ENCODE data around the gene DDX4. TPM values are rescaled to one million over a fixed set of nuclear protein-coding genes. Genes with fewer than 3 reads are reported as not detected.

Gene DDX4
- total RNA-seq, 4 donors from 2014 or later, result not detected

GRCh38 chr5:55702598-55703345 lies 35.1 kb upstream of the DDX4 start:
- no peak for ATAC-seq
- Histone ChIP-seq H3K9me3 (no peaks in the 10 kb centered on the region), H3K4me3 (no peak overlapping the region), H3K27ac (no peak overlapping the region), H3K27me3 (no peaks in the 10 kb centered on the region), H3K36me3 (peaks cover 0 to 17% of the 10 kb centered on the region in 2 donors), H3K4me1 (no peaks in the 10 kb centered on the region)
- no peak for TF ChIP-seq EP300 (IDR thresholded peaks at IDR 0.05)
- no peak for TF ChIP-seq CTCF (IDR thresholded peaks at IDR 0.05)
- TF ChIP-seq POLR2A (IDR thresholded peaks at IDR 0.05), result no peak
- TF ChIP-seq POLR2AphosphoS5 (IDR thresholded peaks at IDR 0.05), result no peak
- 17 to 20% methylated on average over 1 of the region's 1 CpG for WGBS, 2 donors (ENCODE audit: low coverage in 1 of 2)

GRCh38 chr5:55706230-55706629 lies 31.6 kb upstream of the DDX4 start:
- no peaks in the 10 kb centered on the region for H3K27me3 ChIP-seq
- ATAC-seq, result no peak
- H3K4me1 ChIP-seq, result peaks cover 0 to 8% (median 3%) of the 10 kb centered on the region in 3 donors
- H3K4me3 ChIP-seq, result no peak overlapping the region
- TF ChIP-seq CTCF (IDR thresholded peaks at IDR 0.05), result no peak
- H3K27ac ChIP-seq, result no peak overlapping the region
- H3K9me3 ChIP-seq, result no peaks in the 10 kb centered on the region
- H3K36me3 ChIP-seq, result peaks cover 0 to 22% of the 10 kb centered on the region in 2 donors

- H3K27ac ChIP-seq, result no peak overlapping the region
- ATAC-seq, result no peak
- H3K9me3 ChIP-seq, result no peaks in the 10 kb centered on the region
- H3K36me3 ChIP-seq, result peaks cover 0 to 14% of the 10 kb centered on the region in 2 donors
- H3K27me3 ChIP-seq, result no peaks in the 10 kb centered on the region
- H3K4me3 ChIP-seq, result no peak overlapping the region
- no peak for TF ChIP-seq CTCF (IDR thresholded peaks at IDR 0.05)
- no peak for TF ChIP-seq POLR2AphosphoS5 (IDR thresholded peaks at IDR 0.05)
- no peak for TF ChIP-seq POLR2A (IDR thresholded peaks at IDR 0.05)
- H3K4me1 ChIP-seq, result peaks cover 0 to 19% (median 6%) of the 10 kb centered on the region in 3 donors
Measured at GRCh38 chr5:55708732-55709131, 29.1 kb upstream of the DDX4 start.

- Histone ChIP-seq H3K36me3 (peaks cover 0 to 10% of the 10 kb centered on the region in 2 donors), H3K4me3 (peak overlapping the region; percentile 78 to 97), H3K4me1 (peaks cover 0 to 19% (median 6%) of the 10 kb centered on the region in 3 donors), H3K9me3 (no peaks in the 10 kb centered on the region), H3K27me3 (no peaks in the 10 kb centered on the region), H3K27ac (peak overlapping the region; percentile 37 to 82 (median 80))
- no peak for TF ChIP-seq CTCF (IDR thresholded peaks at IDR 0.05)
- TF ChIP-seq EP300 (IDR thresholded peaks at IDR 0.05), result no peak
- no peak for TF ChIP-seq POLR2A (IDR thresholded peaks at IDR 0.05)
- TF ChIP-seq POLR2AphosphoS5 (IDR thresholded peaks at IDR 0.05), result no peak
- ATAC-seq, result peak; percentile 1
- 8% methylated on average over 16 of the region's 18 CpGs; no CpG with 5 or more reads in 1 of the 2 donors for WGBS, 2 donors (ENCODE audit: low coverage in 1 of 2)
Measured at GRCh38 chr5:55711507-55712022, 26.3 kb upstream of the DDX4 start.
